Activated CD4-positive, alpha-beta T cell treated with anti-CD3 and anti-CD28 coated beads, Interleukin-2, amount 50 U/mL, for 24 hours (primary cell): ENCODE data around the gene WDFY1.
"Not testable (repeated sequence)": the region's sequence is repeated elsewhere in the genome, so short reads cannot be mapped to it uniquely, and the experiment has no call there.

Source experiments
- DNase-seq, 2 donors: peaks; one replicate each; pipeline ENCODE4 v3.0.0-alpha.2; 2020; ENCODE audit warnings: low read depth in 1 of 2, low spot score in 1 of 2

The WDFY1 gene

DNA sequence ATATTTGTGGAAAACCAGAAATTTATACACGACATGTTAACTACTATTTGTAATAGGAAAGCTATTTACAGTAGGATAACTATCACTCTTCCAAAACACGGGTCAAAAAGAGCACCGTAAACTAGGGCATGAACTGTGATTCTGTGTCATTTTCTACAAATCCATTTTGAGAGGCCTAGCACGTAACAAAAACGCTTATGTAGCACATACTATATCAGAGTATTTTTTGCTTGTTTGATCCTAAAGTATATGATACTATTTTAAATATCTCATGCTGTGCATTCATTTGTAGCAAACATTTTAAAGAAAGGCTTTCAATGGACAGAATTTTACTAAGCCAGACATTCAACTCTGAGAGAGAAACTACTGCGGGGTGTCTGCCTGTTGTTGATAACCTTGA lies 45.1 kb downstream of the WDFY1 start:
- no peak for DNase-seq

DNA sequence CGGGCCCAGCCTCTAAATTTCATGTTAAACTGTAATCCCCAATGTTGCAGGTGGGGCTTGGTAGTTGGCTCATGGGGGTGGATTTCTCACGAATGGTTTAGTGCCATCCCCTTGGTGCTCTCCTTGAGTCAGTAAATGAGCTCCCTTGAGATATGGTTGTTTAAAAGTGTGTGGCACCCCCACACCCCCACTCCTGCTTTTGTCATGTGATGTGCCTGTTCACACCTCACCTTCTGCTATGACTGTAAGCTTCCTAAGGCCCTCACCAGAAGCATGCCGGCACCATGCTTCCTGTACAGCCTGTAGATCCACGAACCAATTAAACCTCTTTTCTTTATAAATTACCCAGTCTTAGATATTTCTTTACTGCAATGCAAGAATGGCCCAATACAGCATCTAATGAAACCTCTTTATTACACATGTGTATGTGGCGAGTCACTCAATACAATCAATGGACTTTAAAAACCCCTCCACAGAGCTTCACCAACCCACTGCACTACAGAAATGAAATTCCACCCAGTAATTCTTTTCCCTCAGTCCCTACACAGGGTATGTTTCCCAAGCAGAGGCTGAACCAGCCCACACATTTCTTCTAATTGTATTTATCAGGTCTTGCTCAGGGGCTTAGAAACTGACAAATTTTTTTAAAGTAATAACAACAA lies 47.3 kb downstream of the WDFY1 start:
- no peak for DNase-seq

DNA sequence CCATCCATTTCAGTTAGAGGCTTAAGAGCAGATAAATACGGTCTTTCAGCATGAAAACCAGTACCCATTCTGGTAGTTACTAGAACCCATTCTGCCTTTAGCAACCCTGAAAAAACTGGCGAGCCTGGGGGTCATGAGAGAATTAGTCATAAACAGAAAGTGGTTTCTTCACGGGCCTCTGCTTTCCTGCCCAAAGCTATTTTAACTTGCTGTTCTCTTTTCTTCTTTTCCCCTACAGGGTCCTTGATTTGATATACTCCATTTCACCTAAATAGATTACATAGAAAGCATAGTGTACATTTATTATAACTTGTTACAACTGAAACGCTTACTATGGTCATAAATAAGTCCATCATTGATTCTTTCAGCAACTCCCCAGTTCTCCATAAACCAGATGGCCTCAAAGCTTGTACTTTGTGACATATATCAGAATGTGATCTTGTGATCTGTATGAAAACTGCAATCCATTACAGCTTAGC lies 48.3 kb downstream of the WDFY1 start:
- no peak for DNase-seq

DNA sequence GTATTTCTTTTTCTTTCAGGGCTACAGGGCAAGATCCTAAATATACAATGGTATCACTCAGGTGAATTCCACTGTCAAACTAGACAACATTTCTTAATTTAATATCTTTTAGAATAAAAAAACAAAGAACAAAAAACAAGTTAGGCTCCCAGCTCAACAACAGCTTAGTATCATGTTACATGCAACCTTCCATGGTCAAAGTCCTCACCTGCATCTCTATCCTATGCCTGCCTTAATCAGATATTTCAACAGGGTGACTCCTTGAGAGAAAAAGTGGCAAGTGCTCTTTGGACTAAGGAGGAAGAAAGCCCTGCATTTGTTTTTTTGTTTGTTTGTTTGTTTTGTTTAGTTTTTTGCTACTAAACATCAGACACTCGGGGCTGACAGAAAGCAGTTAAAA lies 50.2 kb downstream of the WDFY1 start:
- no peak for DNase-seq

DNA sequence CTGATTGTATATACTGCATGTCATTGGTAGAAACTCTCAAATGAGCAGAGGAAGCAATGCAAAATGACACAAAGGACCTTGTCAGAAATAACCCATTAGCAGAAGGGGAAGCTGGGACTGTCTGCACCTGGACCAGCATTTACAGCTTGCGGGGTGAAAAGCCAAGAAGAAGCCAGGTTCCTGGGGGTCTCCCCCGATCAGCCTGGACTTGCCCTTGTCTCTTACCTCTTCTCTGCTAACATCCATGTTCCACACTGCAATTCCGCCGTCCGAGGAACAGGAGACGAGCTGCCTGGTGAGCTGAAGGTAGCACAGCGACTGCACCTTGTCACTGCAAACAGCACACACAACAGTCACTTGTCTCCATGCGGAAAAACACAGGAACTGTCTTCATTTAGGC lies 51.1 kb downstream of the WDFY1 start:
- DNase-seq, result no peak

DNA sequence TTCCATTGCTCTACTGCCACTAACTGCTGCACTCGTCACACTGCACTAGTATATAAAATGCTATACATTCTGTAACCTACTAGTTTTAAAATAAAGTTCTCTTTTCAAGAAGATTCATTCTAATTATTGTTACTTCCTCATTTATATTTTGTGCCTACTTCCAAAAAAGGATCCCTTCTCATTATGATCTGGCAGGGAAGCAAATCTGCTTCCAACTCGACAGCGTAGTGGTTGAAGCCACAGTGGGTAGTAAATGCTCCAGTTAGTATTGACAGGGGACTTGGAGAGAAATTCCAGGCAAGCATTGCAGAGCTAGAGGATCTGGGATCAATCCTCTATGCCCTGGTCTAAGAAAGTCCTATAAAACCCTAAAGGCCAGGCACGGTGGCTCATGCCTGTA lies 54.4 kb downstream of the WDFY1 start:
- DNase-seq, result no peak

DNA sequence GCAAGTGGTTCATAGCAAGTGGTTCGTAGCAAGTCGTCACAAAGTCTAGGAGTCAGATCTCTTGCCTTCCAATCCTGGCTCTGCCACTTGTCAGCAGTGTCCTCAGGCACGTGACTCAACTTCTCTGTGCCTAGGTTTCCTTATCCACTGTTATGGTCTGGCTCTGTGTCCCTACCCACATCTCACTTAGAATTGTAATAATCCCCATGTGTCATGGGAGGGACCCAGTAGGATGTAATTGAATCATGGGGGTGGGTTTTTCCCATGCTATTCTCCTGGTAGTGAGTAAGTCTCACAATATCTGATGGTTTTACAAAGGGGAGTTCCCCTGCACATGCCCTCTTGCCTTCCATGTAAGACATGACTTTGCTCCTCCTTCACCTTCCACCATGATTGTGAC lies 55.9 kb downstream of the WDFY1 start:
- no peak for DNase-seq

DNA sequence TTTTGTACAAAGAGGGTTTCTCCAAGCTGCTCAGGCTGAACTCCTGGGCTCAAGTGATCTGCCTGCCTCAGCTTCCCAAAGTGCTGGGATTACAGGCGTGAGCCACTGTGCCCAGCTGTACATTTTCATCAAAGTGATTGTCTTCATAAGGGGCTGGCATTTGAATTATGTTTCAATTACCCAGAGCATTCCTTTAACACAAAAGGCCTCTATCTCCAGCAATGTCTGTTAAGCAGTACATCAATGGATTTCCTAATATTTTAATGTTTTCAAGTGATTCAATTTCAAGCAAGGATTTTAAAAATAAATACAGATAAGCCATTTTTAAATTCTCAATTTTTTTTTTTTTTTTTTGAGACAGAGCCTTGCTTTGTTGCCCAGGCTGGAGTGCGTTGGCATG lies 56.9 kb downstream of the WDFY1 start:
- DNase-seq, result no peak

DNA sequence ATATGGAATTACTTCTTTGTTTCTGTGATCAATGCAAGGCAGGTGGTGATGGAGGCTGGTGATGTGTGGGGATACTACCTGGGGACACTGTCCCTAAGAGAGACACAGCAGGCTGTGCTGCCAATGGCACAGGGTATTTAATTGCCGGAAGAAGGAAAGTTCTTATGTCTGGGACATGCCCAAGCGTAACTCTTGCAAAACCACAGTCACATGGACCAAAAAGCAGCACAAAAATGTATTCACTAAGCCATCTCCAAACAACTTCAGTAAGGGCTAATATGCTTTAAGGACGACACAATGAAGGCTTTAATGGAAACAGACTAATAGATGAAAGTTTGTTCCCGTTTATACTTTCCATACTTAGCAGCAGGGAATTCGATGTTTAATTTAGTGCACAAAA lies 58.0 kb downstream of the WDFY1 start:
- no peak for DNase-seq

DNA sequence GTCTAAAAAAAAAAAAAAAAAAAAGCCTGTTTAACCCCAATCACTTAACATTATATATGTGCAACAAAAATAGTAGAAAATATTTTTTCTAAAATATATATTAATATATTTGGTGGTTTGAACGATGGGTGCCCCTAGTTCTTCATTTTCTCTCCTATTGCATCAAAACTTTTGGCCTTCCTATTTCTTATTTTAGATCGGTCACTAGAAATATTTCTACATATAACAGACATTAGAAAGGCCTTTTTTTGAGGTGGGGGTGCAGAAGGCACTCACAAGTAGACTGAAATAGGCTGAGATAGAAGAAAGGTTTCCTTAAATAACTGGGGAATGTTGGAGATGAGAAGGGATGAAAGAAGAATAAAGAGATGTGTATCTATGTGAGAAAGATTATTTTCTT lies 58.4 kb downstream of the WDFY1 start:
- no peak for DNase-seq

DNA sequence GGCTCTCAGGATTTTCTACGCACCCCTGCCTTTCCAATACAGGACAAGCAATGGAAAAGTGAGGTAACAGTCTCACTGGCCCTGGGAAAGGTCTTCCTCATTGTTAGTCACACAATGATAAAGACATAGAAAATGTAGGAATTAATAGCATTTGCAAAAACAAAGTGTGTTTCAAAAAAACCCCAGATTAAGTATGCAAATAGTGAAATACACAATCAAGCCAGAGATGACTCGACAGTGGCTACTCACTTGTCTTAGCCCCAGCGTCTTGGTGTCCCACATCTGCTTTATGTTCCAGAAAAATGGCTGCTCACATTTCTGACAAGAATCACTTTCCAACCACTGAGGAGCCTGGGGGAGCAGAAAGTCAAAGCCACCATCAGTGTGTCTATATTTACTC lies 60.7 kb downstream of the WDFY1 start:
- no peak for DNase-seq

DNA sequence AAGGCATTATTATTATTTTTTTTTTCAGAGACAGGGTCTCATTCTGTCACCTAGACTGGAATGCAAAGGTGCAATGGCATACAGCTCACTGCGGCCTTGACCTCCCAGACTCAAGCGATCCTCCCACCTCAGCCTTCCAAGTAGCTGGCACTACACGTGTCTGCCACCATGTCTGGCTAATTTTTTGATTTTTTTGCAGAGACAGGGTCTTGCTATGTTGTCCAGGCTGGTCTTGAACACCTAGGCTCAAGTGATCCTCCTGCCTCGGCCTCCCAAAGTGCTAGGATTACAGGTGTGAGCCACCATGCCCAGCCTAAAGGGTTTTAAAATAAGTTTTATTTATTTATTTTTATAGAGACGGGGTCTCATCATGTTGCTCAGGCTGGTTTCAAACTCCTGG lies 62.4 kb downstream of the WDFY1 start:
- no peak for DNase-seq

DNA sequence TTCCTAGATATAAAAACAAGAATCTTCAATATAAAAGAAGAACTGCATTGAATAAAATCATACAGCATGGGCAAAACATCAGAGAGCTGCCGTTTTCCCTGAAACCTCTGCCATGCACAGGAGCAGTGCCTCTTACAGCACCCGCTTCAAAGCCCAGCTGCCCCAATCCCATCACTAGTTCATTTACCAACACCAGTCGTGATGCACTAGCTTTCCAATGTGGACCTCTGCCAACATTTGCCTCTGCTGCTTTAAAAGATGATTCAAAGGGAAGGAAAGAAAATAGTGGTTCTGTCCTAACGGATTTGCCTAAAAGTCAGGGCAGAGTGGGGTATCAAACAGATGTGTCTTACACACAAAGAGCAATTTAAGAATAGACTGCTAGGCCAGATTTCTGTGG lies 64.3 kb downstream of the WDFY1 start:
- DNase-seq, result no peak

DNA sequence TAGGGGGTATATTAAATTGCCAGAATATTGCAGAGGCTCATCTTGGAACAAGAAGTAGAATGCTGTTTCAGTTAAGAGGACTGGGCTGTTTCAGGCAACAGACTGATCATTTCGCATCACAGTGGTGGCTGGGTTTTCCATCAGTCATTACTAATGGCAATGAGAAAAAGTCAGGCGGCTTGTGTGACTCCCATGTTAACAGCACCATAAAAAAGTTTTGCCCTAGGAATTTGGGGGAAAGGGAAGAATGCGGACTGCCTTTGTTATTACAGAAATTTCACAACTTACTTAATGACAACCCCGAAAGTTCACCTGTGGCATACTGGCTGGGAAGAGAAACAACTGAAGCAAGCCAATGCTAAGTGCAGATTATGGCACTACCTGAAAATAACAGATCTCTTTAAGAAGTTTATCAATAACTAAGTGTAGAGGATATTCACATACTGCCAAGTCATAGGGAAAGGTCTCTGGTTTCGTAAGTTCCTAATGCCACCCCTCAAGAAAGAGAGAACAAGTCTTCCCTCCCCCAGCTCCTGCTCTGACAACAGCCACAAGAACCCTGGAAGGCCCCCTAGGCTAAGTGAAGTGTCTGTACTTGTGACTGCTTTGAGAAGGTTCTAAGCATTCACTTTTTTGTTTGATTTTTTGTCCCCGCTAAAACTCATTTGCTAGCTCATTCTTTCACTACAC lies 67.3 kb downstream of the WDFY1 start:
- DNase-seq, result no peak

DNA sequence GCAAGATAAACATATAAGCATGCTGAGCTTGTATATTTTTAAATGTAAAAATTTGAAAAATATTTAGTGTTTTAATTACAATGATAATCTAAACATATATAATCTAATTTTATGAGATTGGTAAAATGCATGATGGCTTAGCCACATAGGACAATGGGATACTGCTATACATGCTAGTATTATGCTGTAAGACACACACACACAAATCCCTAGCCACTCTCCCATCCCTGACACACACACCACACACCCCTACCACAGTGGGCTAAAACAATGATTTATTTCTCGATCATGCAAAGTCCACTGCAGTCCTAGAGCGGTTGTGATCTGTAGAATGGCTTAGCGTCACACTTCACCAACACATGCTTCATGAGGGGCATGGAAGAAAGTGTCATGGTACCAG lies 71.5 kb downstream of the WDFY1 start:
- DNase-seq, result no peak

DNA sequence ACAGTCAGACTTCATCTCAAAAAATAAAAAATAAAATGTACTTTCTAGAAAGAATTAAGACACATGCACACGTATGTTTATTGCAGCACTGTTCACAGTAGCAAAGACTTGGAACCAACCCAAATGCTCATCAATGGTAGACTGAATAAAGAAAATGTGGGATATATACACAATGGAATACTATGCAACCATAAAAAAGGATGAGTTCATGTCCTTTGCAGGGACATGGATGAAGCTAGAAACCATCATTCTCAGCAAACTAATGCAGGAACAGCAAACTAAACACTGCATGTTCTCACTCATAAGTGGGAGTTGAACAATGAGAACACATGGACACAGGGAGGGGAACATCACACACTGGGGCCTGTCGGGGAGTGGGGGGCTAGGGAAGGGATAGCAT lies 72.4 kb downstream of the WDFY1 start:
- DNase-seq, result not testable (repeated sequence)

DNA sequence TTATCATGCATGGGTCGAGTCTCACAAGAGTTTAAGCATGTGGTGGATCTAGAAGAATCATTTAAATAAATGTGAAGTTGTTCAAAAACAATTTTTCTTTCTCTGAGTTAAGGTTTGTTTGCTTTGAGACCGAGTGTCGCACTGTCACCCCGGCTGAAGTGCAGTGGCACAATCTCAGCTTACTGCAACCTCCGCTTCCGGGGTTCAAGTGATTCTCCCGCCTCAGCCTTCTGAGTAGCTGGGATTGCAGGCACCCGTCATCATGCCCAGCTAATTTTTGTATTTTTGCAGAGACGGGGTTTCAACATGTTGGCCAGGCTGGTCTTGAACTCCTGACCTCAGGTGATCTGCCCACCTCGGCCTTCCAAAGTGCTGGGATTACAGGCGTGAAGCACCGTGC lies 73.5 kb downstream of the WDFY1 start:
- not testable (repeated sequence) for DNase-seq

DNA sequence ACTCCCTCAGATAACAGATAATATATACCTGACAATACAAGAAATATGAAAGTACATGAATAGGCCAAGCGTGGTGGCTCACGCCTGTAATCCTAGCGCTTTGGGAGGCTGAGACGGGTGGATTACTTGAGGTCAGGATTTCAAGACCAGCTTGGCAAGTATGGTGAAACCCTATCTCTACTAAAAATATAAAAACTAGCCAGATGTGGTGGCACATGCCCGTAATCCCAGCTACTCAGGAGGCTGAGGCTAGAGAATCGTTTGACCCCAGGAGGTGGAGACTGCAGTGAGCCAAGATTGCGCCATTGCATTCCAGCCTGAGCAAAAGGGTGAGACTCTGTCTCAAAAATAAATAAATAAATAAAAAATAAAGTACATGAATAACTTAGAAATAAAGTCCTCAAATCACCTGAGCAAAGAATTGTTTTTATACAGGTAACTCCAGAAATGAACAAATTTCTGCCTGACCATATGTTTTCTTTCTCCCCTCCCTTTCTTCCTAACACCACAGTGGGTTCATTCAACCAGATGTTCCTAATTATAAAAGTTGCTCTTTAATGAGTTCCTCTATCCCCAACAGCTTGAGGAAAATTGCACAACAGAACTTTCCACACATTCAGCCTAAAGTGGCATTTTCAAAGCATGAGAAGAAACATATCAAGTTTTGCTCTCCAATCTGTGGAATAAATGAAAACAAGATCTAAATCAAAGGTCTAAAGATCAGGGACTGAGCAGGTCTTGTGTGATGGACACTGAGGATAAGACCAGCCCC lies 74.1 kb downstream of the WDFY1 start:
- DNase-seq, result no peak

DNA sequence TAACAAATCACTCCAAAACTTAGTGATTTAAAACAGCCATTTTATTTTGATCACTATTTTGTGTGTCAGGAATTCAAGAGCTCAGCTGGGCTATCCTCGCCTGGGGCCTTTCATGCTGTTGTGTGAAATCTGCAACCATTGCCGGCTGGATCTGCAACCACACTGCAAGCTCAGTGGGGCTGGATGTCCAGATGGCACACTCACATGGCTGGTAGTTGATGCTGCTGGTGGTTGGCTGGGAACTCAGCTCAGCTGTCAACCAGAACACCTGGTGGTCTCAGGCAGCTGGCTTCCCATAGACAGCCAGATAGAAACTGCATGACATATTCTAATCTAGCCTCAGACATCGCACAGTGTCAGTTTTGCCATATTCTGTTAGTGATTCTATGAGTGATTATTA lies 77.1 kb downstream of the WDFY1 start:
- no peak for DNase-seq

DNA sequence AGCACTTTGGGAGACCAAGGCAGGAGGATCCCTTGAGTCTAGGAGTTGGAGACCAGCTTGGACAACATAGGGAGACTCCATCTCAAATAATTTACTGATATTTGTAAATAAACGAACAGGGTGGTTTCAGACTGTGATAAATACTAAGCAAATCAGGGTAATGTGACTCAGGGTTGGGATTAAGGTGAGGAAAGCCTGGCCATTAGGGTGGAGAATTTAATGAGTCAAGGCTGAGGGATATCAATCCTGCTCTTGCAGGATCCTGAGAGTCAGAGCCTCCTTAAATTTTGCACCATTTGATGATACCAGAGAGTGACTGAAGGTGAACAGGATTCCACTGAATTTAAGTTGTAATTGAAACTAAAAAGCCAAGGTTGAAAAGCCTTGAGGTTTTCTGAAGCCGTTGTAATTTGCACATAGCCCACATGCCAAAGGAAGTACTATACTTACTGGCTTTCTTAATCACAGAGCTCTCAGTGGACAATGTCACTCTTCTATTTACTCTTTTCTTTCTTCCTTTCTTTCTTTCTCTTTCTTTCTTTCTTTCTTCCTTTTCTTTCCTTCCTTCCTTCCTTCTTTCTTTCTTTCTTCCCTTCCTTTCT lies 79.1 kb downstream of the WDFY1 start:
- DNase-seq, result no peak

DNA sequence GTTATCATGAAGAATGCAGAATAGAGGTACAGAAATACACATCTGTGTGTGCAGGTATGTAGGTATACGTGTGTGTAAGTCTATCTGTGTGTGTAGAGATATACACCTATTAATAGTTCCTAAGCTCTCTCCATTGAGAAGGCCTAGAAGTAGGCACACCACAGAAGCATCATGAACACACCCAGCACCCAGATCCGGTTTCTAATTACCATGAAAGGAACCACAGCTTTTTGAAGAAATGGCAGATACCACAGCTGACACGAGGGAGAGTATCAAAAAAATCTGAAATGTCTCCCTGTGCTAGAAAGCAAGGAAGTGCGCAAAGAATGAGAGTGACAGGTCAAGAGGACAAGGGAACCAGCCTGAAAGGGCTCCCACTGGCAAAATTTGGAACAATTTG lies 80.0 kb downstream of the WDFY1 start:
- DNase-seq, result no peak

DNA sequence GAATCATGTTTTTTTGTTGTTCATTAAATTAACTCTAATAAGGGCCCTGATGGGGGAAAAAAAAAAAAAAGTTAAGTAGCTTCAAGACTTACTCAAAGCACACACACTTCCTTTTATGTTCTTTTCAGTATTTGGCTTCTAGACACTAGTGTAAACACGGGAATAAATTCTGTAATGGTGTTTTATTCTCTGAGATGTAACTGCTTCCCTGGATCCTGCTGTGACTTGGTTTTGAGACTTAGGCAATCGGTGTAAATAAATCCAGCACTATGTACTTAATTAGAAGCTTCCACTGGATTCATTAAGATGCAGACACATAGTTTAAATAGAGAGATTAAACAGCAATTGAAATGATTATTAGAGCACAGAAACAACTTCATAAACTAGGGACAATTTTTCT lies 81.6 kb downstream of the WDFY1 start:
- no peak for DNase-seq
